GM23338 (cell line): ENCODE results near the gene SEPTIN8. TPM values are rescaled to one million over a fixed set of nuclear protein-coding genes. Genes with fewer than 3 reads are reported as not detected.

ENCODE experiments used
- ATAC-seq: fragments of 200-7000 bp; cut with Tn5 transposase; 3 replicates; pipeline ENCODE4 v1.9.1; 2020
- DNase-seq: peaks from one replicate; pipeline ENCODE4 v3.0.0-alpha.2; 2015; ENCODE audit warnings: low spot score
- H2AFZ ChIP-seq: fragments of 200-600 bp; sonication (generic); 2 replicates; pipeline ENCODE4 v1.8.0; 2016; ENCODE audit warnings: antibody characterized with exemption, mild to moderate bottlenecking, moderate library complexity
- H3F3A ChIP-seq: fragments of 200-600 bp; sonication (generic); replicated peaks from 2 replicates; pipeline ENCODE4 v1.8.0; 2017; ENCODE audit warnings: antibody characterized with exemption, mixed run types, low read depth
- H3K27ac ChIP-seq: fragments of 200-600 bp; sonication (generic); 2 replicates; pipeline ENCODE4 v1.6.1; 2016; ENCODE audit warnings: low read depth
- H3K27me3 ChIP-seq: fragments of 200-600 bp; sonication (generic); 2 replicates; pipeline ENCODE4 v1.8.0; 2016; ENCODE audit warnings: mild to moderate bottlenecking, mixed run types, moderate library complexity; ENCODE audit not compliant: insufficient read depth
- H3K36me3 ChIP-seq: fragments of 200-600 bp; sonication (generic); 2 replicates; pipeline ENCODE4 v1.8.0; 2016; ENCODE audit warnings: mild to moderate bottlenecking; ENCODE audit not compliant: insufficient read depth
- H3K4me1 ChIP-seq: fragments of 200-600 bp; sonication (generic); 2 replicates; pipeline ENCODE4 v1.8.0; 2016; ENCODE audit warnings: mild to moderate bottlenecking, moderate library complexity; ENCODE audit not compliant: insufficient read depth
- H3K4me2 ChIP-seq: fragments of 200-600 bp; sonication (generic); 2 replicates; pipeline ENCODE4 v1.7.1; 2017; ENCODE audit warnings: mixed run types
- H3K4me3 ChIP-seq: fragments of 200-600 bp; sonication (generic); 2 replicates; pipeline ENCODE4 v1.6.1; 2016; ENCODE audit warnings: mixed run types
- H3K79me2 ChIP-seq: fragments of 200-600 bp; sonication (generic); replicated peaks from 2 replicates; pipeline ENCODE4 v1.8.0; 2017; ENCODE audit warnings: mild to moderate bottlenecking; ENCODE audit not compliant: insufficient read depth
- H3K9me2 ChIP-seq: fragments of 200-600 bp; sonication (generic); 2 replicates; pipeline ENCODE4 v1.8.0; 2017; ENCODE audit not compliant: insufficient read depth
- H4K20me1 ChIP-seq: fragments of 200-600 bp; sonication (generic); replicated peaks from 2 replicates; pipeline ENCODE4 v1.8.0; 2017; ENCODE audit warnings: mild to moderate bottlenecking; ENCODE audit not compliant: insufficient read depth
- H3K27ac Mint-ChIP-seq: 2 replicates; pipeline ENCODE4 v1.8.0; 2020; ENCODE audit warnings: inconsistent platforms, mild to moderate bottlenecking, moderate library complexity, mixed read lengths
- H3K27me3 Mint-ChIP-seq: 3 replicates; pipeline ENCODE4 v1.8.0; 2022; ENCODE audit warnings: low read depth, mild to moderate bottlenecking, moderate library complexity, mixed read lengths, inconsistent platforms; ENCODE audit not compliant: insufficient read depth, poor library complexity
- H3K36me3 Mint-ChIP-seq: 3 replicates; pipeline ENCODE4 v1.8.0; 2021; ENCODE audit warnings: low read depth, mild to moderate bottlenecking, inconsistent platforms, moderate library complexity, mixed read lengths
- H3K4me1 Mint-ChIP-seq: 3 replicates; pipeline ENCODE4 v1.8.0; 2020; ENCODE audit warnings: mild to moderate bottlenecking, inconsistent platforms, mixed read lengths
- H3K4me3 Mint-ChIP-seq: 3 replicates; pipeline ENCODE4 v1.8.0; 2021; ENCODE audit warnings: moderate library complexity, mild to moderate bottlenecking, inconsistent platforms, mixed read lengths
- H3K9me3 Mint-ChIP-seq: 3 replicates; pipeline ENCODE4 v1.8.0; 2020; ENCODE audit warnings: moderate library complexity, mild to moderate bottlenecking, inconsistent platforms, mixed read lengths
- CREB1 ChIP-seq: fragments of 250-450 bp; sonication (Bioruptor Pico); IDR thresholded peaks from 2 replicates; pipeline ENCODE4 v1.5.0; 2020; ENCODE audit warnings: low read depth, mild to moderate bottlenecking, moderate library complexity
- EZH2 ChIP-seq: fragments of 200-600 bp; sonication (generic); IDR thresholded peaks from one replicate; pipeline ENCODE4 v1.8.0; 2017; ENCODE audit warnings: antibody characterized with exemption, mild to moderate bottlenecking, low read depth; ENCODE audit not compliant: unreplicated experiment
- EZH2phosphoT487 ChIP-seq: fragments of 200-600 bp; sonication (generic); IDR thresholded peaks from one replicate; pipeline ENCODE4 v1.8.1; 2018; ENCODE audit warnings: antibody characterized with exemption; ENCODE audit not compliant: unreplicated experiment
- JUNB ChIP-seq: IDR thresholded peaks from one replicate; pipeline ENCODE4 v1.6.1; 2016; ENCODE audit warnings: antibody characterized with exemption; ENCODE audit not compliant: unreplicated experiment
- NANOG ChIP-seq: IDR thresholded peaks from 2 replicates; pipeline ENCODE4 v1.6.1; 2016; ENCODE audit warnings: antibody characterized with exemption, borderline replicate concordance
- POLR2AphosphoS5 ChIP-seq: IDR thresholded peaks from 2 replicates; pipeline ENCODE4 v1.6.1; 2016; ENCODE audit warnings: antibody characterized with exemption, low read depth
- STAT1 ChIP-seq: IDR thresholded peaks from one replicate; pipeline ENCODE4 v1.6.1; 2016; ENCODE audit warnings: antibody characterized with exemption; ENCODE audit not compliant: unreplicated experiment
- ZNF114 ChIP-seq: fragments of 250-450 bp; sonication (Bioruptor Pico); IDR thresholded peaks from 2 replicates; pipeline ENCODE4 v1.5.0; 2020; ENCODE audit warnings: mild to moderate bottlenecking, moderate library complexity
- polyA plus RNA-seq: library from polyadenylated mRNA; unstranded; fragments of >200 nt; fragmentation: Nextera tagmentation; extraction: Ambion mirVana; gene quantifications from 2 replicates; pipeline ENCODE4 v1.2.1, GENCODE V29; 2016
- total RNA-seq: library from RNA; depleted of rRNA; stranded (reverse); fragments of >200 nt; shearing (Covaris generic); gene quantifications from 2 replicates; pipeline ENCODE4 v1.2.3, GENCODE V29; 2014
- TF ChIP-seq, protein P1 (sequence below), 2 experiments: fragments of 200-600 bp in 1 of 2; sonication (generic) in 1 of 2; conservative IDR thresholded peaks; 2 replicates each; pipeline versions ENCODE4 v1.5.1 to v1.6.1; 2016 to 2017; ENCODE audit warnings: antibody characterized with exemption in 2 of 2, low read depth in 2 of 2, mild to moderate bottlenecking in 2 of 2, moderate library complexity in 1 of 2
- TF ChIP-seq, protein P2 (sequence below): IDR thresholded peaks from one replicate; pipeline ENCODE4 v1.6.1; 2018; ENCODE audit warnings: antibody characterized with exemption; ENCODE audit not compliant: unreplicated experiment

Gene SEPTIN8
- total and polyA plus RNA-seq, 2 experiments from 2014 or later: 8.8 to 45.0 TPM

DNA sequence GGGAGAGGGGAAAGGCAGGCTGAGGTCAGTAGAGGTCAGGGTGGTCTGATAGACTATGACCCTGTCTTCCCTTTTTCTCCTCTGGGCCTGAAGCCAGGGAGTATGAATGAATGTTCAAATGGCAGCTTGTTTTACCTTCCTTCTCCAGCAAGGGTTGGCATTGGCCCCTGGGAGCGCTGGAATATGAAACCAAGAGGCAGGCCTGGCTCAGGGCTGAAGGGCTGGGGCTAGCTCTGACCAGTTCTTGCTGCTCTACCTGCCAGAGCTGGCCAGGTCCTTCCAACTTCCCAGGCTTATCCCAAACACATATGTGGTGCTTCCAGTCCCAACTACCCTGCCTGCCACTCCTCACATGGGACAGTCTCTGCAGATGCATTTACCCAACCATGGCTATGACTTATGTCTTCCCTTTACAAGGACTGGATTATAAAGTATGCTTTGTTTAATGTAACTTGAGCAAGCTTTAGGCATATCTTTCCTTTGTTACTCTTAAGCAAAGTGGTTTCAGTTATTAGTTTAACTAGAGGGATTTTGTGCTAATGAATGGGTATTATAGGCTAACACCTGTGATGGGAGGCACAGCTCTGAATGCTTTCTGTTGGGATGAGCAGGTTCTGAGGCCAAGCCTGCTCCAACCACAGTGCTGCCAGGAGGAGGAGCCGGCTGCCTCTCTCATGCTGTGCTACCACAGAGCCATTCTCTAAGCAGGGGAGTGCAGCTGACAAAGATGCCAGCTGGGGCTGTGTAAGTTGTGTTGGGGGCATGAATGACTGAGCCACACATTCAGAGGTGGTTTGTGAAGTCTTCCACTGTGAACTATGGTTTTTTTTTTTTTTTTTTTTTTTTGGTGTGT is 23.7 kb downstream of the SEPTIN8 start:
- ATAC-seq (peak; percentile 92), DNase-seq (peak; percentile 57)
- Mint-ChIP-seq H3K4me1 (peaks cover 28% of the 10 kb centered on the region), H3K36me3 (no peaks in the 10 kb centered on the region), H3K27ac (no peak overlapping the region), H3K9me3 (no peaks in the 10 kb centered on the region), H3K27me3 (peaks cover 16% of the 10 kb centered on the region), H3K4me3 (no peak overlapping the region)
- no peaks in the 10 kb centered on the region for H3K79me2 ChIP-seq
- H3F3A ChIP-seq: no peaks in the 10 kb centered on the region
- H3K4me3 ChIP-seq: no peak overlapping the region
- H3K4me1 ChIP-seq: peaks cover 5% of the 10 kb centered on the region; the same call in 1 of the 2 replicates
- H2AFZ ChIP-seq: no peak overlapping the region
- H4K20me1 ChIP-seq: no peaks in the 10 kb centered on the region
- peaks cover 19% of the 10 kb centered on the region for H3K27me3 ChIP-seq
- H3K36me3 ChIP-seq: no peaks in the 10 kb centered on the region
- no peak overlapping the region for H3K4me2 ChIP-seq
- H3K27ac ChIP-seq: no peak overlapping the region
- no peaks in the 10 kb centered on the region for H3K9me2 ChIP-seq
- TF ChIP-seq ZNF114 (CRISPR knock-in tag): no peak
- TF ChIP-seq, protein P1, sequence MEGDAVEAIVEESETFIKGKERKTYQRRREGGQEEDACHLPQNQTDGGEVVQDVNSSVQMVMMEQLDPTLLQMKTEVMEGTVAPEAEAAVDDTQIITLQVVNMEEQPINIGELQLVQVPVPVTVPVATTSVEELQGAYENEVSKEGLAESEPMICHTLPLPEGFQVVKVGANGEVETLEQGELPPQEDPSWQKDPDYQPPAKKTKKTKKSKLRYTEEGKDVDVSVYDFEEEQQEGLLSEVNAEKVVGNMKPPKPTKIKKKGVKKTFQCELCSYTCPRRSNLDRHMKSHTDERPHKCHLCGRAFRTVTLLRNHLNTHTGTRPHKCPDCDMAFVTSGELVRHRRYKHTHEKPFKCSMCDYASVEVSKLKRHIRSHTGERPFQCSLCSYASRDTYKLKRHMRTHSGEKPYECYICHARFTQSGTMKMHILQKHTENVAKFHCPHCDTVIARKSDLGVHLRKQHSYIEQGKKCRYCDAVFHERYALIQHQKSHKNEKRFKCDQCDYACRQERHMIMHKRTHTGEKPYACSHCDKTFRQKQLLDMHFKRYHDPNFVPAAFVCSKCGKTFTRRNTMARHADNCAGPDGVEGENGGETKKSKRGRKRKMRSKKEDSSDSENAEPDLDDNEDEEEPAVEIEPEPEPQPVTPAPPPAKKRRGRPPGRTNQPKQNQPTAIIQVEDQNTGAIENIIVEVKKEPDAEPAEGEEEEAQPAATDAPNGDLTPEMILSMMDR (conservative IDR thresholded peaks at IDR 0.05; ENCODE audit: low read depth in 2 of 2): peak; percentile 30 to 62; a peak in 3 of 4 replicates

DNA sequence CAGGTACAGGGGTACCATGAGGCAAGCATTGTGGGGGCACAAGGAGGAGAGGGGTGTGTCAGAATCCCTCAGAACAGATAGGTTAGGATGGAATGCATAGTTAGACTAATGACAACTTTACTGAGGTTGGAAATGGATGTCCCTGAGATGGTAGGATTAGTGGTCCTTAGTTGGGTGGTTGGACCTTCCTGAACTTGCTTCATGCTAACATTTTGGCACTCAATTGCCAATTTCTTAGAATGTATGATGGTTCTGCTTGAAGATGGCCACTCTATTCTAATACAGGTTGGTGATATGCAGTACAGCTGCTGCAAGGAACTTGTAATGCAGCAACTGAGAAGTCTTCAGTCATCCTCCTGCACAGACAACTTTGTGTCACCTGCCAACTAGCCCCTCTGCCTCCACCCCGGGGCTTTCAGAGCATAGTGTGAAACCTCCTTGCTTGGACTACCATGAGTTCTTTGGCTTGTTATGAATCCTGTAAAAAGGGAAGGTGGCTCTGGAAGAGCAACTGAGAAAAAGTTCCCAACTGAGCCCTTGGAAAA is 24.4 kb downstream of the SEPTIN8 start:
- ATAC-seq: no peak
- Histone ChIP-seq H3K36me3 (no peaks in the 10 kb centered on the region), H4K20me1 (no peaks in the 10 kb centered on the region), H3K4me2 (no peak overlapping the region), H3K27me3 (peaks cover 26% of the 10 kb centered on the region), H3K4me1 (peaks cover 5% of the 10 kb centered on the region; the same call in 1 of the 2 replicates), H3K79me2 (no peaks in the 10 kb centered on the region), H3F3A (no peaks in the 10 kb centered on the region), H3K4me3 (no peak overlapping the region), H3K9me2 (no peaks in the 10 kb centered on the region), H2AFZ (no peak overlapping the region), H3K27ac (no peak overlapping the region)
- DNase-seq: no peak
- peaks cover 28% of the 10 kb centered on the region for H3K4me1 Mint-ChIP-seq
- no peaks in the 10 kb centered on the region for H3K36me3 Mint-ChIP-seq
- TF ChIP-seq POLR2AphosphoS5: no peak
- H3K9me3 Mint-ChIP-seq: no peaks in the 10 kb centered on the region
- no peak overlapping the region for H3K27ac Mint-ChIP-seq
- no peak overlapping the region for H3K4me3 Mint-ChIP-seq
- peaks cover 22% of the 10 kb centered on the region for H3K27me3 Mint-ChIP-seq

DNA sequence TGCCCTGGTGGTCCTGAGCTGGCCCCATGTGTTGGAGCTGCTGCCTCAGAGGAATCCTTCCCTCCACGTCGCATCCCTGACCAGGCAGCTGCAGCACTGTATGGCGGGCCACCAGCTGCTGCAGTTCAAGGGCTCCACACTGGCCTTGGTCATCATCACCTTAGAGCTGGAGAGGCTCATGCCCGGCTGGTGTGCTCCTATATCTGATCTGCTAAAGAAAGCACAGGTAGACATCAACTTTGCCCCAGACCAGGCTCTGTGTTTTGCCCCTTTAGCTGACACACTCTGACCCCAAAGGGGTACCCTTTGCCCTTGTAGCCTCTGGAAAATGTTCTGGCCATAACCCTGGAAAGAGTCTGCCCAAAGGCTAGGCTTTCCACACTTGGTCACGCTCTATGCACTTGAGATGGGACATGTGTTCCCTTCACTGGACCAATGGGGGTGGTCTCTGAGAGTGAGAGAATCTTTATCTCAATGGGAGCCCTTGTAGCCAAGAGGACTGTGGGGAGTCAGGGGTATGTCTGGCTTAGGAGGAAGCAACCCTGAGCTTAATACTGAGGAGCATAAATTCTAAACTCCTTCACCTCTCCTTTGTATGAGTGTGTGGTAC is 25.0 kb downstream of the SEPTIN8 start:
- Mint-ChIP-seq H3K36me3 (no peaks in the 10 kb centered on the region), H3K27me3 (peaks cover 20% of the 10 kb centered on the region), H3K9me3 (no peaks in the 10 kb centered on the region), H3K4me1 (peaks cover 28% of the 10 kb centered on the region), H3K4me3 (no peak overlapping the region), H3K27ac (no peak overlapping the region)
- Histone ChIP-seq H3K27me3 (peaks cover 32% of the 10 kb centered on the region), H3K4me2 (no peak overlapping the region), H3K79me2 (no peaks in the 10 kb centered on the region), H2AFZ (no peak overlapping the region), H3F3A (no peaks in the 10 kb centered on the region), H3K4me1 (peaks cover 5% of the 10 kb centered on the region; the same call in 1 of the 2 replicates), H3K36me3 (no peaks in the 10 kb centered on the region), H4K20me1 (no peaks in the 10 kb centered on the region), H3K27ac (no peak overlapping the region), H3K4me3 (no peak overlapping the region), H3K9me2 (no peaks in the 10 kb centered on the region)
- DNase-seq (no peak), ATAC-seq (no peak)
- TF ChIP-seq STAT1 (no peak), JUNB (no peak), EZH2 (no peak), NANOG (no peak), CREB1 (CRISPR knock-in tag) (no peak), EZH2phosphoT487 (no peak)
- TF ChIP-seq, protein P2, sequence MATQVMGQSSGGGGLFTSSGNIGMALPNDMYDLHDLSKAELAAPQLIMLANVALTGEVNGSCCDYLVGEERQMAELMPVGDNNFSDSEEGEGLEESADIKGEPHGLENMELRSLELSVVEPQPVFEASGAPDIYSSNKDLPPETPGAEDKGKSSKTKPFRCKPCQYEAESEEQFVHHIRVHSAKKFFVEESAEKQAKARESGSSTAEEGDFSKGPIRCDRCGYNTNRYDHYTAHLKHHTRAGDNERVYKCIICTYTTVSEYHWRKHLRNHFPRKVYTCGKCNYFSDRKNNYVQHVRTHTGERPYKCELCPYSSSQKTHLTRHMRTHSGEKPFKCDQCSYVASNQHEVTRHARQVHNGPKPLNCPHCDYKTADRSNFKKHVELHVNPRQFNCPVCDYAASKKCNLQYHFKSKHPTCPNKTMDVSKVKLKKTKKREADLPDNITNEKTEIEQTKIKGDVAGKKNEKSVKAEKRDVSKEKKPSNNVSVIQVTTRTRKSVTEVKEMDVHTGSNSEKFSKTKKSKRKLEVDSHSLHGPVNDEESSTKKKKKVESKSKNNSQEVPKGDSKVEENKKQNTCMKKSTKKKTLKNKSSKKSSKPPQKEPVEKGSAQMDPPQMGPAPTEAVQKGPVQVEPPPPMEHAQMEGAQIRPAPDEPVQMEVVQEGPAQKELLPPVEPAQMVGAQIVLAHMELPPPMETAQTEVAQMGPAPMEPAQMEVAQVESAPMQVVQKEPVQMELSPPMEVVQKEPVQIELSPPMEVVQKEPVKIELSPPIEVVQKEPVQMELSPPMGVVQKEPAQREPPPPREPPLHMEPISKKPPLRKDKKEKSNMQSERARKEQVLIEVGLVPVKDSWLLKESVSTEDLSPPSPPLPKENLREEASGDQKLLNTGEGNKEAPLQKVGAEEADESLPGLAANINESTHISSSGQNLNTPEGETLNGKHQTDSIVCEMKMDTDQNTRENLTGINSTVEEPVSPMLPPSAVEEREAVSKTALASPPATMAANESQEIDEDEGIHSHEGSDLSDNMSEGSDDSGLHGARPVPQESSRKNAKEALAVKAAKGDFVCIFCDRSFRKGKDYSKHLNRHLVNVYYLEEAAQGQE: no peak
- TF ChIP-seq, protein P1 (conservative IDR thresholded peaks at IDR 0.05; ENCODE audit: low read depth in 2 of 2): no peak
